Sigmoid colon (tissue), 4 donors: Measurements from ENCODE around the gene ZCCHC7.

ENCODE experiments used
- CTCF ChIP-seq, 4 experiments: fragments of 450-650 bp in 3 of 4; fragments of 200-600 bp in 1 of 4; IDR thresholded peaks; one replicate each; pipeline ENCODE4 v1.5.1; 2016 to 2019; ENCODE audit warnings: antibody characterized with exemption in 4 of 4, mild to moderate bottlenecking in 3 of 4, moderate library complexity in 2 of 4
- EP300 ChIP-seq, 4 donors: sonication (generic); formaldehyde crosslinking; IDR thresholded peaks; one replicate each; pipeline ENCODE4 v1.6.1; 2017; ENCODE audit warnings: antibody characterized with exemption in 4 of 4
- POLR2A ChIP-seq, 2 donors: fragments of 450-650 bp; IDR thresholded peaks; one replicate each; pipeline ENCODE4 v1.6.1; 2016; ENCODE audit warnings: antibody characterized with exemption in 2 of 2, mild to moderate bottlenecking in 2 of 2, moderate library complexity in 2 of 2
- POLR2AphosphoS5 ChIP-seq, 4 donors: sonication (generic); formaldehyde crosslinking; IDR thresholded peaks; one replicate each; pipeline ENCODE4 v1.6.1; 2017; ENCODE audit warnings: antibody characterized with exemption in 4 of 4

GRCh38 chr9:37287317-37287716 lies 166.9 kb downstream of the ZCCHC7 start:
- TF ChIP-seq CTCF (IDR thresholded peaks at IDR 0.05): no peak
- no peak for TF ChIP-seq POLR2A (IDR thresholded peaks at IDR 0.05)
- TF ChIP-seq EP300 (IDR thresholded peaks at IDR 0.05): no peak
- TF ChIP-seq POLR2AphosphoS5 (IDR thresholded peaks at IDR 0.05): no peak
